DND-41 (cell line): Measurements from ENCODE around the gene ERGIC1.

Experiments
- ATAC-seq: fragments of 200-7000 bp; cut with Tn5 transposase; 3 replicates; pipeline ENCODE4 v1.9.1; 2021; ENCODE audit warnings: low read depth; ENCODE audit not compliant: insufficient read depth
- DNase-seq: peaks from one replicate; pipeline ENCODE4 v3.0.0-alpha.2; 2020
- H2AFZ ChIP-seq: 2 replicates; pipeline ENCODE4 v1.6.0; 2012; ENCODE audit warnings: low read depth, low read length
- H3K27ac ChIP-seq: 2 replicates; pipeline ENCODE4 v1.5.1; 2012; ENCODE audit warnings: low read length, inconsistent platforms
- H3K27me3 ChIP-seq: fragments of 200-600 bp; sonication (generic); 2 replicates; pipeline ENCODE4 v1.6.0; 2012; ENCODE audit warnings: low read length, mild to moderate bottlenecking, inconsistent platforms; ENCODE audit not compliant: insufficient read depth, poor library complexity
- H3K36me3 ChIP-seq: 2 replicates; pipeline ENCODE4 v1.5.1; 2012; ENCODE audit warnings: low read length, inconsistent platforms; ENCODE audit not compliant: insufficient read depth
- H3K4me1 ChIP-seq: 2 replicates; pipeline ENCODE4 v1.5.1; 2012; ENCODE audit warnings: mild to moderate bottlenecking, low read length; ENCODE audit not compliant: insufficient read depth
- H3K4me2 ChIP-seq: 2 replicates; pipeline ENCODE4 v1.6.0; 2012; ENCODE audit warnings: mild to moderate bottlenecking, moderate library complexity, low read length, inconsistent platforms; ENCODE audit not compliant: insufficient read depth
- H3K4me3 ChIP-seq, 2 experiments: fragments of 200-600 bp in 1 of 2; shearing (Covaris generic) in 1 of 2; 2 replicates each; pipeline ENCODE4 v1.5.1; 2012 to 2016; ENCODE audit warnings: inconsistent platforms in 2 of 2, low read length in 2 of 2, mild to moderate bottlenecking in 2 of 2, low read depth in 1 of 2, moderate library complexity in 1 of 2
- H3K79me2 ChIP-seq: 2 replicates; pipeline ENCODE4 v1.6.0; 2012; ENCODE audit warnings: low read length, inconsistent platforms; ENCODE audit not compliant: insufficient read depth
- H3K9ac ChIP-seq: 2 replicates; pipeline ENCODE4 v1.6.0; 2012; ENCODE audit warnings: low read depth, mild to moderate bottlenecking, inconsistent platforms, low read length, moderate library complexity
- H3K9me3 ChIP-seq: 2 replicates; pipeline ENCODE4 v1.5.1; 2012; ENCODE audit warnings: low read length, moderate library complexity, mild to moderate bottlenecking, inconsistent platforms; ENCODE audit not compliant: insufficient read depth, severe bottlenecking
- H4K20me1 ChIP-seq: 2 replicates; pipeline ENCODE4 v1.6.0; 2012; ENCODE audit warnings: low read length; ENCODE audit not compliant: insufficient read depth
- CTCF ChIP-seq: IDR thresholded peaks from 2 replicates; pipeline ENCODE4 v1.5.1; 2012; ENCODE audit warnings: borderline replicate concordance, low read length, moderate library complexity, mild to moderate bottlenecking; ENCODE audit not compliant: poor library complexity, severe bottlenecking; ENCODE audit errors: extremely low read depth
- EZH2 ChIP-seq: IDR thresholded peaks from 3 replicates; pipeline ENCODE4 v1.6.1; 2012; ENCODE audit warnings: borderline replicate concordance, low read depth, mild to moderate bottlenecking, moderate library complexity, low read length, inconsistent platforms; ENCODE audit not compliant: severe bottlenecking

Gene ERGIC1

GRCh38 chr5:172868436-172868923 lies 34.4 kb downstream of the ERGIC1 start:
- H3K4me2 ChIP-seq, result no peak overlapping the region
- H3K9me3 ChIP-seq, result no peaks in the 10 kb centered on the region
- peaks cover 34% of the 10 kb centered on the region for H4K20me1 ChIP-seq
- DNase-seq (no peak), ATAC-seq (no peak)
- H3K79me2 ChIP-seq, result no peaks in the 10 kb centered on the region
- no peaks in the 10 kb centered on the region for H3K27me3 ChIP-seq
- H3K27ac ChIP-seq, result no peak overlapping the region
- no peaks in the 10 kb centered on the region for H3K4me1 ChIP-seq
- H3K36me3 ChIP-seq, result no peaks in the 10 kb centered on the region
- no peak overlapping the region for H2AFZ ChIP-seq
- no peak overlapping the region for H3K4me3 ChIP-seq
- TF ChIP-seq CTCF (no peak), EZH2 (no peak)
- H3K9ac ChIP-seq, result no peak overlapping the region

- no peak for ATAC-seq
- Histone ChIP-seq H3K9ac (no peak overlapping the region), H3K4me2 (no peak overlapping the region), H3K9me3 (no peaks in the 10 kb centered on the region), H3K36me3 (no peaks in the 10 kb centered on the region), H3K27ac (no peak overlapping the region), H3K4me1 (no peaks in the 10 kb centered on the region), H2AFZ (no peak overlapping the region), H3K4me3 (no peak overlapping the region), H3K27me3 (no peaks in the 10 kb centered on the region), H4K20me1 (peaks cover 34% of the 10 kb centered on the region), H3K79me2 (no peaks in the 10 kb centered on the region)
- DNase-seq, result no peak
- no peak for TF ChIP-seq EZH2
- TF ChIP-seq CTCF, result no peak
These were observed 35.0 kb downstream of the ERGIC1 start for GRCh38 chr5:172868924-172869591.

DNA sequence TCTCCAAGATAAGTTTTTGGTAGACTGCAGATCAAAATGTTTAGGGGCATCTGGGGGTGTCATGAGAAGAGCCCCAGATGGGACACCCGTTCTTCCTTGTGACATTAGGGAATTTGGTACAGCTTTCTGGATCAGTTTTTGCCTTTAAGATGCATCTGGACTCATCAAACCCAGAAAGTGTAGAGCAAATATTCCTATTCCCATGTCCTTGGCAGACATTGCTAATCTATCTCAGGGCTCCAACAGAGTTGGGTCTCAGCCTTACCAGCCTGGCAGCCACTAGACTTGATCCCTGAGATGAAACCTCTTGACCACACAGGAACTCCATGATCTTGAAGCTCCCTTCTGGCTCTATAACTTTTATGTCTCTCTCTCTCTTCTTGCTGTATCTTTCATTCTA lies 35.6 kb downstream of the ERGIC1 start:
- Histone ChIP-seq H2AFZ (no peak overlapping the region), H3K27me3 (no peaks in the 10 kb centered on the region), H3K27ac (no peak overlapping the region), H3K4me1 (no peaks in the 10 kb centered on the region), H3K4me2 (no peak overlapping the region), H3K36me3 (no peaks in the 10 kb centered on the region), H3K9me3 (no peaks in the 10 kb centered on the region), H3K79me2 (peaks cover 3% of the 10 kb centered on the region; the same call in 1 of the 2 replicates), H3K4me3 (no peak overlapping the region), H3K9ac (no peak overlapping the region), H4K20me1 (peaks cover 39% of the 10 kb centered on the region)
- DNase-seq, result no peak
- no peak for ATAC-seq
- TF ChIP-seq EZH2 (no peak), CTCF (no peak)
